ENCODE data around the gene TSPAN4. TPM values are rescaled to one million over a fixed set of nuclear protein-coding genes. Genes with fewer than 3 reads are reported as not detected.

Gene TSPAN4
- polyA plus RNA-seq, 6 donors from 2014 or later: 1.5 to 3.4 (median 2.8) TPM; not detected in 1

- no peaks in the 10 kb centered on the region for H3K9me3 Mint-ChIP-seq
- ATAC-seq (ENCODE audit: low read depth in 2 of 2) (no peak), DNase-seq (no peak)
- peaks cover 17 to 30% (median 24%) of the 10 kb centered on the region in 3 donors for H3K4me1 Mint-ChIP-seq
- H3K36me3 Mint-ChIP-seq: peaks cover 0 to 7% of the 10 kb centered on the region in 2 donors
- peak overlapping the region in 1 of 6 donors; percentile 34 for H3K27ac Mint-ChIP-seq
- no peak overlapping the region for H3K4me3 Mint-ChIP-seq
- H3K27me3 Mint-ChIP-seq: peaks cover 7 to 14% (median 12%) of the 10 kb centered on the region in 3 donors
These were observed 19.0 kb upstream of the TSPAN4 start for GRCh38 chr11:823441-824291.

- Mint-ChIP-seq H3K27me3 (peaks cover 9 to 21% (median 19%) of the 10 kb centered on the region in 3 donors), H3K9me3 (no peaks in the 10 kb centered on the region), H3K36me3 (peaks cover 0 to 7% of the 10 kb centered on the region in 2 donors), H3K4me1 (peaks cover 23 to 36% (median 30%) of the 10 kb centered on the region in 3 donors), H3K4me3 (peak overlapping the region in 1 of 8 donors; percentile 40), H3K27ac (peak overlapping the region in 1 of 6 donors; percentile 31)
- ATAC-seq (ENCODE audit: low read depth in 2 of 2) (no peak), DNase-seq (no peak)
These were observed 18.3 kb upstream of the TSPAN4 start for GRCh38 chr11:824292-824880.

GRCh38 chr11:824942-825341, 17.7 kb upstream of the TSPAN4 start:
- Mint-ChIP-seq H3K36me3 (peaks cover 0 to 7% of the 10 kb centered on the region in 2 donors), H3K4me3 (peak overlapping the region in 1 of 8 donors; percentile 40), H3K27ac (peak overlapping the region in 2 of 6 donors; percentile 31 to 73), H3K27me3 (peaks cover 11 to 26% (median 20%) of the 10 kb centered on the region in 3 donors), H3K9me3 (no peaks in the 10 kb centered on the region), H3K4me1 (peaks cover 27 to 41% (median 34%) of the 10 kb centered on the region in 3 donors)
- ATAC-seq (ENCODE audit: low read depth in 2 of 2) (no peak), DNase-seq (no peak)

GRCh38 chr11:825366-826226, 17.1 kb upstream of the TSPAN4 start:
- H3K27ac Mint-ChIP-seq: peak overlapping the region in 1 of 6 donors; percentile 31
- H3K9me3 Mint-ChIP-seq: no peaks in the 10 kb centered on the region
- H3K4me3 Mint-ChIP-seq: peak overlapping the region in 1 of 8 donors; percentile 40
- H3K36me3 Mint-ChIP-seq: peaks cover 0 to 7% of the 10 kb centered on the region in 2 donors
- no peak for ATAC-seq (ENCODE audit: low read depth in 2 of 2)
- H3K27me3 Mint-ChIP-seq: peaks cover 11 to 32% (median 20%) of the 10 kb centered on the region in 3 donors
- peaks cover 27 to 45% (median 33%) of the 10 kb centered on the region in 3 donors for H3K4me1 Mint-ChIP-seq
- DNase-seq: no peak

GRCh38 chr11:826227-826621, 16.4 kb upstream of the TSPAN4 start:
- no peak for DNase-seq
- Mint-ChIP-seq H3K4me1 (peaks cover 23 to 42% (median 28%) of the 10 kb centered on the region in 3 donors), H3K27me3 (peaks cover 11 to 35% (median 20%) of the 10 kb centered on the region in 3 donors), H3K9me3 (no peaks in the 10 kb centered on the region), H3K36me3 (peaks cover 0 to 7% of the 10 kb centered on the region in 2 donors), H3K4me3 (peak overlapping the region; percentile 15 to 89 (median 78)), H3K27ac (no peak overlapping the region)
- no peak for ATAC-seq (ENCODE audit: low read depth in 2 of 2)

- peak overlapping the region; percentile 15 to 89 (median 78) for H3K4me3 Mint-ChIP-seq
- H3K27ac Mint-ChIP-seq: peak overlapping the region in 1 of 6 donors; percentile 49
- H3K36me3 Mint-ChIP-seq: peaks cover 0 to 7% of the 10 kb centered on the region in 2 donors
- ATAC-seq (ENCODE audit: low read depth in 2 of 2): peak in 1 of 2 donors; percentile 6
- H3K9me3 Mint-ChIP-seq: no peaks in the 10 kb centered on the region
- DNase-seq: no peak
- peaks cover 27 to 45% (median 29%) of the 10 kb centered on the region in 3 donors for H3K4me1 Mint-ChIP-seq
- H3K27me3 Mint-ChIP-seq: peaks cover 11 to 40% (median 25%) of the 10 kb centered on the region in 3 donors
These were observed 15.9 kb upstream of the TSPAN4 start for GRCh38 chr11:826836-827145.

GRCh38 chr11:827146-827896, 15.3 kb upstream of the TSPAN4 start:
- Mint-ChIP-seq H3K27ac (peak overlapping the region in 1 of 6 donors; percentile 83), H3K4me1 (peaks cover 29 to 46% (median 32%) of the 10 kb centered on the region in 3 donors), H3K36me3 (peaks cover 0 to 7% of the 10 kb centered on the region in 2 donors), H3K4me3 (peak overlapping the region; percentile 74 to 93 (median 86)), H3K27me3 (peaks cover 11 to 43% (median 29%) of the 10 kb centered on the region in 3 donors), H3K9me3 (no peaks in the 10 kb centered on the region)
- ATAC-seq (ENCODE audit: low read depth in 2 of 2) (peak; percentile 12 to 20), DNase-seq (no peak)

GRCh38 chr11:827897-828192, 14.8 kb upstream of the TSPAN4 start, which contains the start of gene CRACR2B:
Gene CRACR2B (plus strand): TSS chr11:827919. CDS start chr11:828608, 689 bp downstream.
- Mint-ChIP-seq H3K27me3 (peaks cover 11 to 43% (median 29%) of the 10 kb centered on the region in 3 donors), H3K27ac (peak within 1 kb of the TSS in 2 of 6 donors; percentile 36 to 83), H3K4me1 (peaks cover 29 to 48% (median 31%) of the 10 kb centered on the region in 3 donors), H3K9me3 (no peaks in the 10 kb centered on the region), H3K36me3 (peaks cover 0 to 7% of the 10 kb centered on the region in 2 donors), H3K4me3 (peak within 1 kb of the TSS; percentile 77 to 93 (median 86))
- ATAC-seq (ENCODE audit: low read depth in 2 of 2) (peak in 1 of 2 donors; percentile 10), DNase-seq (no peak)

GRCh38 chr11:828506-829175, 14.0 kb upstream of the TSPAN4 start:
- H3K9me3 Mint-ChIP-seq: no peaks in the 10 kb centered on the region
- H3K27me3 Mint-ChIP-seq: peaks cover 11 to 43% (median 29%) of the 10 kb centered on the region in 3 donors
- ATAC-seq (ENCODE audit: low read depth in 2 of 2): no peak
- no peak overlapping the region for H3K27ac Mint-ChIP-seq
- peak overlapping the region in 7 of 8 donors; percentile 75 to 93 (median 85) for H3K4me3 Mint-ChIP-seq
- DNase-seq: no peak
- peaks cover 29 to 48% (median 31%) of the 10 kb centered on the region in 3 donors for H3K4me1 Mint-ChIP-seq
- peaks cover 0 to 7% of the 10 kb centered on the region in 2 donors for H3K36me3 Mint-ChIP-seq

- peak in 1 of 2 donors; percentile 7 for ATAC-seq (ENCODE audit: low read depth in 2 of 2)
- Mint-ChIP-seq H3K36me3 (peaks cover 0 to 7% of the 10 kb centered on the region in 2 donors), H3K9me3 (no peaks in the 10 kb centered on the region), H3K4me1 (peaks cover 34 to 48% (median 36%) of the 10 kb centered on the region in 3 donors), H3K27me3 (peaks cover 16 to 49% (median 29%) of the 10 kb centered on the region in 3 donors), H3K4me3 (peak overlapping the region; percentile 75 to 87 (median 79)), H3K27ac (no peak overlapping the region)
- DNase-seq: no peak
These were observed 13.3 kb upstream of the TSPAN4 start for GRCh38 chr11:829176-829846.

GRCh38 chr11:829847-830294, 12.8 kb upstream of the TSPAN4 start:
- ATAC-seq (ENCODE audit: low read depth in 2 of 2): peak in 1 of 2 donors; percentile 5
- no peaks in the 10 kb centered on the region for H3K9me3 Mint-ChIP-seq
- DNase-seq: no peak
- peaks cover 0 to 5% of the 10 kb centered on the region in 2 donors for H3K36me3 Mint-ChIP-seq
- peaks cover 34 to 48% (median 37%) of the 10 kb centered on the region in 3 donors for H3K4me1 Mint-ChIP-seq
- H3K27me3 Mint-ChIP-seq: peaks cover 16 to 50% (median 29%) of the 10 kb centered on the region in 3 donors
- H3K4me3 Mint-ChIP-seq: peak overlapping the region; percentile 75 to 87 (median 79)
- no peak overlapping the region for H3K27ac Mint-ChIP-seq

Measured in naive B cell (primary cell).